ENCODE data around the gene PEX5L. TPM values are rescaled to one million over a fixed set of nuclear protein-coding genes. Genes with fewer than 3 reads are reported as not detected.

The PEX5L gene
- total and polyA plus RNA-seq, 8 donors, result 0.08 to 2.4 TPM; not detected in 6

DNA sequence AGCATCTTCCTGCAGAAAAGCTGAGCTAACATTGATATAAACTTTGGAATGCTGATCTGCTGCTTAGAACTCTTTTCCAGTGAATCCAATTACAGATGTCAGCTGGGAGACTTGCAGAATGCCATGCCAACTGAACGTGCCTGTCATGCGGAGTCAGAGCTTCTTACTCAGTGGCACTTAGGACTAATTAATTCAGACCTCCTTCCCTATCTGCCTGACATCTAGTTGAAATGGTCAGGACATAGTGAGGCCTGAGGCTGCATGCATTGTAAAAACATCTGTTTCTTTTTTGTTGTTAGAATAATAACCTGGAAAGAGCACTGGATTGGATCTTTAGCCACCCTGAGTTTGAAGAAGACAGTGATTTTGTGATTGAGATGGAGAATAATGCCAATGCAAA, 271.3 kb downstream of the PEX5L start:
- Histone ChIP-seq H3K27me3 (no peaks in the 10 kb centered on the region), H3K4me1 (no peaks in the 10 kb centered on the region), H3K36me3 (peaks cover 0 to 69% (median 54%) of the 10 kb centered on the region in 4 donors), H3K9me3 (no peaks in the 10 kb centered on the region), H3K4me3 (no peak overlapping the region), H3K27ac (no peak overlapping the region)
- DNase-seq, result no peak
- TF ChIP-seq POLR2A (IDR thresholded peaks at IDR 0.05) (no peak), POLR2AphosphoS5 (IDR thresholded peaks at IDR 0.05) (no peak), EP300 (IDR thresholded peaks at IDR 0.05) (no peak)
- TF ChIP-seq, protein P1, sequence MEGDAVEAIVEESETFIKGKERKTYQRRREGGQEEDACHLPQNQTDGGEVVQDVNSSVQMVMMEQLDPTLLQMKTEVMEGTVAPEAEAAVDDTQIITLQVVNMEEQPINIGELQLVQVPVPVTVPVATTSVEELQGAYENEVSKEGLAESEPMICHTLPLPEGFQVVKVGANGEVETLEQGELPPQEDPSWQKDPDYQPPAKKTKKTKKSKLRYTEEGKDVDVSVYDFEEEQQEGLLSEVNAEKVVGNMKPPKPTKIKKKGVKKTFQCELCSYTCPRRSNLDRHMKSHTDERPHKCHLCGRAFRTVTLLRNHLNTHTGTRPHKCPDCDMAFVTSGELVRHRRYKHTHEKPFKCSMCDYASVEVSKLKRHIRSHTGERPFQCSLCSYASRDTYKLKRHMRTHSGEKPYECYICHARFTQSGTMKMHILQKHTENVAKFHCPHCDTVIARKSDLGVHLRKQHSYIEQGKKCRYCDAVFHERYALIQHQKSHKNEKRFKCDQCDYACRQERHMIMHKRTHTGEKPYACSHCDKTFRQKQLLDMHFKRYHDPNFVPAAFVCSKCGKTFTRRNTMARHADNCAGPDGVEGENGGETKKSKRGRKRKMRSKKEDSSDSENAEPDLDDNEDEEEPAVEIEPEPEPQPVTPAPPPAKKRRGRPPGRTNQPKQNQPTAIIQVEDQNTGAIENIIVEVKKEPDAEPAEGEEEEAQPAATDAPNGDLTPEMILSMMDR (IDR thresholded peaks at IDR 0.05), result no peak
- 50 to 69% (median 62%) methylated on average over 2 of the region's 2 CpGs for WGBS, 5 donors
- intact Hi-C loops (cut with DNase I; ENCODE audit: low total_unique reads), result no loop called here

GRCh38 chr3:179760944-179761343, 275.8 kb downstream of the PEX5L start:
- no peak for DNase-seq
- TF ChIP-seq EP300 (IDR thresholded peaks at IDR 0.05) (no peak), POLR2AphosphoS5 (IDR thresholded peaks at IDR 0.05) (no peak), POLR2A (IDR thresholded peaks at IDR 0.05) (no peak)
- Histone ChIP-seq H3K36me3 (peaks cover 0 to 88% (median 39%) of the 10 kb centered on the region in 4 donors), H3K27ac (no peak overlapping the region), H3K27me3 (no peaks in the 10 kb centered on the region), H3K4me3 (no peak overlapping the region), H3K9me3 (no peaks in the 10 kb centered on the region), H3K4me1 (no peaks in the 10 kb centered on the region)
- intact Hi-C loops (cut with DNase I; ENCODE audit: low total_unique reads), result no loop called here
- 87 to 96% (median 91%) methylated on average over 8 of the region's 8 CpGs for WGBS, 5 donors

GRCh38 chr3:179750720-179751328, 285.9 kb downstream of the PEX5L start:
- TF ChIP-seq, protein P1 (IDR thresholded peaks at IDR 0.05), result peak in 5 of 7 experiments; percentile 23 to 49 (median 26)
- TF ChIP-seq POLR2AphosphoS5 (IDR thresholded peaks at IDR 0.05) (no peak), POLR2A (IDR thresholded peaks at IDR 0.05) (no peak), EP300 (IDR thresholded peaks at IDR 0.05) (no peak)
- peaks cover 0 to 18% (median 8%) of the 10 kb centered on the region in 4 donors for H3K36me3 ChIP-seq
- DNase-seq, result peak in 1 of 2 donors; percentile 29
- no peak overlapping the region for H3K4me3 ChIP-seq
- no peaks in the 10 kb centered on the region for H3K27me3 ChIP-seq
- no peak overlapping the region for H3K27ac ChIP-seq
- 55 to 61% (median 57%) methylated on average over 6 of the region's 6 CpGs for WGBS, 5 donors
- H3K4me1 ChIP-seq, result no peaks in the 10 kb centered on the region
- intact Hi-C loops (cut with DNase I; ENCODE audit: low total_unique reads), result no loop called here
- no peaks in the 10 kb centered on the region for H3K9me3 ChIP-seq

- intact Hi-C loops (cut with DNase I; ENCODE audit: low total_unique reads), result no loop called here
Measured at GRCh38 chr3:179745716-179746115, 291.0 kb downstream of the PEX5L start.

More at GRCh38 chr3:179745716-179746115, 291.0 kb downstream of the PEX5L start:
- no peaks in the 10 kb centered on the region for H3K27me3 ChIP-seq
- no peak overlapping the region for H3K27ac ChIP-seq
- no peak overlapping the region for H3K4me3 ChIP-seq
- 66 to 83% (median 82%) methylated on average over 5 of the region's 5 CpGs for whole genome bisulfite sequencing, 5 donors
- no peaks in the 10 kb centered on the region for H3K9me3 ChIP-seq
- DNase-seq, result no peak
- H3K4me1 ChIP-seq, result no peaks in the 10 kb centered on the region
- peaks cover 2 to 37% (median 31%) of the 10 kb centered on the region in 4 donors for H3K36me3 ChIP-seq
- TF ChIP-seq POLR2AphosphoS5 (IDR thresholded peaks at IDR 0.05), result no peak
- TF ChIP-seq POLR2A (IDR thresholded peaks at IDR 0.05), result no peak
- no peak for TF ChIP-seq EP300 (IDR thresholded peaks at IDR 0.05)
- TF ChIP-seq, protein P1 (IDR thresholded peaks at IDR 0.05), result no peak

Data from stomach (tissue), 9 donors.